Measurements from ENCODE around the gene LY6G5C. TPM values are rescaled to one million over a fixed set of nuclear protein-coding genes. Genes with fewer than 3 reads are reported as not detected.

LY6G5C gene
- total RNA-seq, 6 experiments from 2014 or later = 2.2 to 2.9 (median 2.8) TPM

DNA sequence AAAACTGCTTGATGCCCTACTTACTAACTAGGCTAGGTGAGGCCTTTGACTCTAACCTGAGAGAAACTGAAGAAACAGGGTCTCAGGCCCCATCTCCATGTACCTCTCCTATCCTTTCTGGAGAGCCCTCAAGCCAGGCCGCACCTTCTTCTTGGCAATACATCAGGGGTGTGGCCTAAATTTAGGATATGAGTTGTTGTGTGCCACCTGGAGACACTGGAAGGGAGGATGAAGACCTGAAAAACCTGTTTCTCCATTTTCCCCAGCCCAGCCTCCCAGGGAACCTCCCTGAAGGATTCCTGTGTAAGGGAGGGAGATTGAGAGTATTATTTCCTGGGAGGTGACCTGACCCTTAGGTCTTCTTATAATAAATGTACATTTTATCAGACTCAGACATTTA lies 37.4 kb upstream of the LY6G5C start:
- Mint-ChIP-seq H3K4me1 (ENCODE audit: low read depth) (no peaks in the 10 kb centered on the region), H3K9me3 (no peaks in the 10 kb centered on the region), H3K36me3 (ENCODE audit: low read depth) (no peaks in the 10 kb centered on the region), H3K27me3 (ENCODE audit: insufficient read depth) (peaks cover 11% of the 10 kb centered on the region), H3K27ac (no peak overlapping the region), H3K4me3 (no peak overlapping the region)
- DNase-seq = no peak
- TF ChIP-seq, protein P1, sequence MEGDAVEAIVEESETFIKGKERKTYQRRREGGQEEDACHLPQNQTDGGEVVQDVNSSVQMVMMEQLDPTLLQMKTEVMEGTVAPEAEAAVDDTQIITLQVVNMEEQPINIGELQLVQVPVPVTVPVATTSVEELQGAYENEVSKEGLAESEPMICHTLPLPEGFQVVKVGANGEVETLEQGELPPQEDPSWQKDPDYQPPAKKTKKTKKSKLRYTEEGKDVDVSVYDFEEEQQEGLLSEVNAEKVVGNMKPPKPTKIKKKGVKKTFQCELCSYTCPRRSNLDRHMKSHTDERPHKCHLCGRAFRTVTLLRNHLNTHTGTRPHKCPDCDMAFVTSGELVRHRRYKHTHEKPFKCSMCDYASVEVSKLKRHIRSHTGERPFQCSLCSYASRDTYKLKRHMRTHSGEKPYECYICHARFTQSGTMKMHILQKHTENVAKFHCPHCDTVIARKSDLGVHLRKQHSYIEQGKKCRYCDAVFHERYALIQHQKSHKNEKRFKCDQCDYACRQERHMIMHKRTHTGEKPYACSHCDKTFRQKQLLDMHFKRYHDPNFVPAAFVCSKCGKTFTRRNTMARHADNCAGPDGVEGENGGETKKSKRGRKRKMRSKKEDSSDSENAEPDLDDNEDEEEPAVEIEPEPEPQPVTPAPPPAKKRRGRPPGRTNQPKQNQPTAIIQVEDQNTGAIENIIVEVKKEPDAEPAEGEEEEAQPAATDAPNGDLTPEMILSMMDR (IDR thresholded peaks at IDR 0.05) = no peak

DNA sequence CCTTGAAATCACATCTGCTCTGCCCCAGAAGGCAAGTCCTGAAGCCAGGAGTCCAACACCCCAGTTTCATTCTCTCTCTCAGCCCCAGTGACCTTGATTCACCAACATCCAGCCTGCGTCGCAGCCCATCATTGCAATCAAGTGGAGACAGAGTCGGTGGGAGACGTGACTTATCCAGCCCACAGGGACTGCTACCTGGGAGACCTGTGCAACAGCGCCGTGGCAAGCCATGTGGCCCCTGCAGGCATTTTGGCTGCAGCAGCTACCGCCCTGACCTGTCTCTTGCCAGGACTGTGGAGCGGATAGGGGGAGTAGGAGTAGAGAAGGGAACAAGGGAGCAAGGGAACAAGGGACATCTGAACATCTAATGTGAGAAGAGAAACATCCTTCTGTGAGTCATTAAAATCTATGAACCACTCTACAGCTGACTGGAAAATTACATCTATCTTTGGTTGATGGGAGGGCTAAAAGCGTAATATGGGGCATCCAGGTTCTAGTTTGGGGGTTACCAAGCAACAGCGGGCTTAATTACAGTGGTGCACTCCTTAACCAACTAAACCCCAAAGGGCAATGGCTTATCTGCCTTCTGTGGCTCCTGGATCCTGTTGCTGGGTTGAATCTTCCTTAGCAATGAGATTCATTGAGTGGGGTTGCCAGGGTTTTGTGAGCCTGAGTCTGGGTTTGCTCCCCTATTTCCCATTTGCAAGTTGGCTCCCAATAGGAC lies 36.8 kb upstream of the LY6G5C start:
- Mint-ChIP-seq H3K36me3 (ENCODE audit: low read depth) (no peaks in the 10 kb centered on the region), H3K27ac (no peak overlapping the region), H3K27me3 (ENCODE audit: insufficient read depth) (peaks cover 13% of the 10 kb centered on the region), H3K4me1 (ENCODE audit: low read depth) (no peaks in the 10 kb centered on the region), H3K4me3 (no peak overlapping the region), H3K9me3 (no peaks in the 10 kb centered on the region)
- TF ChIP-seq, protein P1 (IDR thresholded peaks at IDR 0.05) = peak; percentile 7; the same call in 1 of the 2 replicates
- no peak for DNase-seq

DNA sequence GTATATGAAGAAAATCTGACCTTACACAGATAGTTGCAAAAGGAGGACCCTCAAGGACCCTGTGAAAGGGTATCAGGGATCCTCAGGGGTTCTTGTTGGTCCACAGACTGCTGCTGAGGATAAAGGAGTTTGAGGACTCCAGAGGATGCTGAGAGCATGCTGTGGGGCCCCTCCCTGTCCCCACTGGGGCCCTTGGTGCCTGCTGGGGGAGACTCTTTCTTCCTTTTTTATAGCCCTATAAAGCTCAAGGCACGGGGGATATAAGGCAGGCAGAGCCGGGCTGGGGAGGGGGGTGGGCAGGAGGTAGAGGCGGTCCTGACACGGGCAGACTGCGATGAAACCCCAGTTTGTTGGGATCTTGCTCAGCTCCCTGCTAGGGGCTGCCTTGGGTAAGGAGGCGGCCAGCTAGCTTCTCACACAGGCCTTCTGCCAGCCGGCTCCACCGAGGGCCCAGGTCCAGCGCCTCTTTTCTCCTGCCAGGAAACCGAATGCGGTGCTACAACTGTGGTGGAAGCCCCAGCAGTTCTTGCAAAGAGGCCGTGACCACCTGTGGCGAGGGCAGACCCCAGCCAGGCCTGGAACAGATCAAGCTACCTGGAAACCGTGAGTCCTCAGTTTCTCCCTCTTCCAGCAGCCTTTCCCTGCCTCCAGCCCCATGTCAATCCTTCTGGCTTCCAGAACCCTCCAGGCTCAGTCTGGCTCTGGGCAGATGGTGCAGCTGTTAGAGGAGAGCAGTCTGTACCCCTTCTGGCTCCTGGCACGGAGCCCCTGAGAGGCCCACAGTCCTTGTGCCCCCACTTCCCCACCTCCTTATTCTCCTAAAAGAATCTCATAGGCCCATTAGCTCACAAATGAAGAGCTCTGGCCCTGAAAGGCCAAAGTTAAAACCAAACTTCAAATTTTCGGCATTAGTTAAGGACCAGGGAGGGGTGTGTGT lies 34.4 kb upstream of the LY6G5C start, which contains the start of gene LY6G6D:
LY6G6D (plus strand) TSS at position 327 of the 937 bp plus-strand sequence; CDS start at position 335, 8 bp downstream.
- no peaks in the 10 kb centered on the region for H3K9me3 Mint-ChIP-seq
- no peak within 1 kb of the TSS for H3K4me3 Mint-ChIP-seq
- H3K27me3 Mint-ChIP-seq (ENCODE audit: insufficient read depth) = peaks cover 23% of the 10 kb centered on the region
- DNase-seq = no peak
- TF ChIP-seq, protein P1 (IDR thresholded peaks at IDR 0.05) = no peak
- no peak within 1 kb of the TSS for H3K27ac Mint-ChIP-seq
- H3K4me1 Mint-ChIP-seq (ENCODE audit: low read depth) = no peaks in the 10 kb centered on the region
- no peaks in the 10 kb centered on the region for H3K36me3 Mint-ChIP-seq (ENCODE audit: low read depth)

DNA sequence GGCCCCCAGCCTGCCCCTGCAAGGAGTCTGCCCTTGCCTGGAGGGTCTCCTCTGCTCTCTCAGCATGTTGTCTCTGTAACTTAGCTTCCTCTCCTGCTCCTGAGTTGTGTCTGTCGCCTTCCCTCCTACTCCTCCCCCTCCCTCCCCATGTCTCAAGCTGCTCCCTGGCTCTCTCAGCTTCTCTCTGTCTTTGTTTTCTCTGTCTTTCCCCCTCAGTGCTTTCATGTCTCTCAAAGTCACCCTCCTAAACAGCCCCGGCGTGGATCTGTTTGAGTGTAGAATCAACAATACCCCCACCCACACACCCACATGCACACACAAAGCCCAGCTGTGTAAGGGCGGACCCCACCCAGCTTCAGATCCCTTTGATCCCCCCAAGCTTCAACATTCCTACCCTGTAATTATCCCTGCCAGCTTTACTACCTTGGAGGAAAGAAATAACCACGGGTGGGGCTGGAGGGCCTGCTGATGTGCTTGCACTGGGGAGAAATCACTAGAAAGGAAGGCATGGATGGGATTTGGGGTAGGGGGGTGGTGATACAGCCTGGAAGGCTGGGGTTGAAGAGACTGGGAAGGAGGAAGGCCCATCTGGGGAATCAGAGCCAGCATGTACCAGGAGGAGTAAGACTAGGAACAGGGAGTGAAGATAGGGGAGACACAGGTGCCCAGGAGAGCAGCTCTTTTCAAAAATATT lies 33.3 kb upstream of the LY6G5C start:
- TF ChIP-seq, protein P1 (IDR thresholded peaks at IDR 0.05) = no peak
- H3K27ac Mint-ChIP-seq = no peak overlapping the region
- H3K27me3 Mint-ChIP-seq (ENCODE audit: insufficient read depth) = peaks cover 23% of the 10 kb centered on the region
- H3K4me1 Mint-ChIP-seq (ENCODE audit: low read depth) = no peaks in the 10 kb centered on the region
- DNase-seq = no peak
- H3K36me3 Mint-ChIP-seq (ENCODE audit: low read depth) = no peaks in the 10 kb centered on the region
- no peak overlapping the region for H3K4me3 Mint-ChIP-seq
- no peaks in the 10 kb centered on the region for H3K9me3 Mint-ChIP-seq

DNA sequence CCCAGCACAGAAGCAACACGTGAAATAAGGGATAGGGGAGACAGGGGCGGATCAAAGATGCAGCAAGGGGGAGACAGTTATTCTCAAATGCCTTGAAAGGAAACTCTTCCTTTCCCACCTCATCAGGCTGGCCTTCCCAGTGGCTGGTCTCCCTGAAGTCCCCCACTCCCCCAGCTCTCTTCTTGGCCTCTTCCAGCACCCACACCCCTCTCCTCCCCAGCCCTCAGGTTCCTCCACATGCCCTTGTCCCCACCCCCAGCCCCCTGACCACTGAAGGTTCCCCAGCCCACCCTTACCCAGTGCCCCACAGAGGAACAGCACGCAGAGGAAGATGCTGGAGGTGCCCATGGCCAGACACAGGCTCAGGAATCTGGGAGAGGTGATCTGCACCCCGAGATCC lies 32.6 kb upstream of the LY6G5C start:
- H3K27me3 Mint-ChIP-seq (ENCODE audit: insufficient read depth) = peaks cover 25% of the 10 kb centered on the region
- H3K9me3 Mint-ChIP-seq = no peaks in the 10 kb centered on the region
- no peak for DNase-seq
- no peaks in the 10 kb centered on the region for H3K4me1 Mint-ChIP-seq (ENCODE audit: low read depth)
- H3K4me3 Mint-ChIP-seq = no peak overlapping the region
- H3K36me3 Mint-ChIP-seq (ENCODE audit: low read depth) = no peaks in the 10 kb centered on the region
- TF ChIP-seq, protein P1 (IDR thresholded peaks at IDR 0.05) = no peak
- H3K27ac Mint-ChIP-seq = no peak overlapping the region
